GM15510 (cell line): ENCODE measurements around the gene TRPM3.

Experiments used
- POLR2A ChIP-seq: IDR thresholded peaks from 3 replicates; pipeline ENCODE4 v1.6.1; 2011; ENCODE audit warnings: borderline replicate concordance; ENCODE audit not compliant: insufficient read length; ENCODE audit errors: extremely low read depth

TRPM3 gene

GRCh38 chr9:70672161-70672649, 449.2 kb downstream of the TRPM3 start:
- TF ChIP-seq POLR2A: no peak

DNA sequence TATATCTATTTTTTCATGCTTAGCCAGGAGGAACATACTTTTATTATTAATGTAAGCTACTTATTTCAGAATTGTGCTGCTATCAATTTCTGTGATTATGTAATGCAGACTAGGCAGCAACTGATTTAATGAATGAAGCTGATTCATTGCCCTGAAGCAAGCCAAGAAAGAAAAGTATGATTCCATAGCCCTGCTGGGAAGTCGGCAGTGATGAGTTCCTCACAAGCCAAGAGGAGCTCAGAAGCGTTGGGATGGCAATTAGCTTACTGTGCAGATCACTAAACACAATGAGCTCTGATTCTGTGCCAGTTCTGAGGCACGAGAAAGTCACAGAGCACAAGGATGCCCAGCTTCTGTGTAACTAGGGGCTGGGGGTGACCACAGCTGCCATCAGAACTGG, 452.7 kb downstream of the TRPM3 start:
- TF ChIP-seq POLR2A: no peak

DNA sequence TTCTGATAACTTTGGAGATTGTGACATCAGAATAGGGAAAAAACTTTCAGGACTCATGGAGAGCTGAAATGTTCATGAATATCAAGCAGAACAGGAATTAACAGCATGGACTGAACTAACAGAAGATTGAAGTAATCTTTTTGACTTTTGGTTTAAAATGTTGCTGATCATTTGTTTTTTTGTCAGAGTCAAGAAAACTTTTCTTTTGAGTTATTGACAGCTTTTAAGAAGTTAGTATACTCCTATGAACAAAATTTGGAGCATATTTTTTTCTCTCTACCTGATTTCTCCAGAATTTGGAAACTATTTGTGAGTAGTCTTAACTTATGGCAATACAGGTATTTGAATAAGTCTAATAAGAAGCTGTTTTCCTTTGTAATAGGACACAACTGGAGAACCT, 462.7 kb downstream of the TRPM3 start:
- TF ChIP-seq POLR2A: no peak

DNA sequence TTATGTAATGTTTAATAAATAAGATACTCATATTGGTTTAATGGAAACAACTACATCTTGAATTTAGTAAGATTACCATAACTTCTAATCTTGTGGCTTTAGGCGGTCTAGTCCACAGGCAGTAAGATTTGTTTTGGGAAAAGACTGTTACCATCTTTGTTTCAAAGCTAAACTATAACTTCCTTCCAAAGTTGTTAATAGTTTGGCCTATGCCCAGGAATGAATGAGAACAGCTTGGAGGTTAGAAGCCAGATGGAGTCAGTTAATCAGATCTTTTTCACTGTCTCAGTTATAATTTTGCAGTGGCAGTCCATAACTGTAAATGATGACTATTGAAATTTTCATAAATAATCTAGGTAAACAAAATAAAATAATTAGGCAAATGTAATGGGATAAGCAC, 465.1 kb downstream of the TRPM3 start:
- TF ChIP-seq POLR2A: no peak

- no peak for TF ChIP-seq POLR2A
Observed at GRCh38 chr9:70654144-70654543, 467.3 kb downstream of the TRPM3 start.

DNA sequence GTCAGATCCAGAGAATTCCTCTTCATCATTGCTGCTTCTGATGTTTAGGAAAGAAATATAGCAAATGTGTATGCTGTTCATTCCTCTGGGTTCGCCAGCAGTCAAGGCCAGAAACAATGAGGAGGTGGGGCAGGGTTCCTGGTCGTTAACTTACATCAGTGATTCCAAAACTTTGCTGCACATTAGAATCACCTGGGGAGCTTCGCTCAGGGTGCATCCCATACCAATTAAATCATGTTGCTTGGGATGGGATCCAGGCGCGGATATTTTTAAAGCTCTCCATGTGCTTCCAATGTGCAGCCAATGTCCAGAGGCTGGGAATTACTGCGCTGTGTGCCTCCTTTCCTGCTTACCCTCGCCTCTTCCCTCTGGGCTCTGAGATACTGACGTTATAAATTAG, 479.1 kb downstream of the TRPM3 start:
- no peak for TF ChIP-seq POLR2A

GRCh38 chr9:70641631-70642030, 479.8 kb downstream of the TRPM3 start:
- no peak for TF ChIP-seq POLR2A

- no peak for TF ChIP-seq POLR2A
Observed at GRCh38 chr9:70641031-70641430, 480.4 kb downstream of the TRPM3 start.

DNA sequence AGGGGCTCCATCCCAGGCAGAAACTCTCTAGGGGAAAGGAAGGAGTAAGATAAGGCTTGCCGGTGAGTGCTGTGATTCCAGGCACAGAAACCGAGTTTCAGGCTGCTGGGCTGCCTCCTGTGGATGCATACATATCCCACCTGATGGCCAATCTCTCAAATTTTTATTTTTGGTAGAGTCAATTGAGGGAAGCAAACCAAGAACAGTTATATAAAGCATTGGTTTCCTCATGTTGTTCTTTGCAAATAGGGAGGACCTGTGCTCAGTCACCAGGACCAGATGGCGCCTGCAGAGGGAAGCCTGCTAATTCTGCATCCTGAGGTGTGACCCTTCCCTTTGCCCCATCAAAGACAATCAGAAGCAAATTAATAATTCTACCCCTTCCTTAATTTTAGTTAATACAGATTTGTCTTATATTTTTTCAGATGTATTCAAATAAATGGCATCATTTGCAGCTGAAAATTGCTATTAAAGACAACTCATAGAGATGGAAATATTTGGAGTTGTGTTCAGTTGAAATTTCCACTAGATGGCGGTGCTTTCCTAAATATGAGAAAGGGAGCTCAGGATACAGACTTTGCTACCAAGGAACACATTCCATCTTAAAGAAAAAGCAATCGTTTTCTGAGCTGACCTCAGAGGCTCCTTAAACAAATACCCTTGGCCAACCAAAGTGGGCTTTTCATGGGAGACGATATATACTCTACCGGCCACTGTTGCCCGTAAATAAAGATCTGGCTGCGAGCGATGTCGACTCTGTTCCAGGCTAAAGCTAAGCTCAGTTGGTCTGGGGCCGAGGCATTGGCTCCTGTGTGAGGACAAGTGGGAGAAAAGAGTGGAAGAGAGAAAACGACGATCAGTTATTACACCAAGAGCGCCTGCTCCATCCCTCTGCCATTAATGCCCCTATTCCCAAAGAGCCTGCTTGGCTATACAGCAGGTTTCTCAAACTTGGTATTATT, 481.3 kb downstream of the TRPM3 start:
- TF ChIP-seq POLR2A: no peak

DNA sequence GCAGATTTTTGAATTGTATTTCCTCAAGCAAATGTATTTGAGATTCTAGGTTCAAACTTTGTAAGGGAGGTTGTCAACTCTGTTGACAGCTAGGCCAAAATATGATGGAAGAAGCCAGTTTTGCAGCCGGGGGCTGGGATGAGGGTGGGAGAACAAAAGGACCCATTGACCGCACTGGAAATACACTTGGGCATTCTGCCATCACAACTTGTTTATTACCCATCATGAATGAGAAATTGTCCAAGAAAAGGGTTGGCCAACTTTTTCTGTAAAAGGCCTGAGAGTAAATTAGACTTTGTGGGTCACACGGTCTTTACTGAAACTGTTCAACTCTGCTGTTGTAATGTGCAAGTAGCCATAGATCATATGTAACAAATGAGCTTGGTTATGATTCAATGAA, 485.6 kb downstream of the TRPM3 start:
- TF ChIP-seq POLR2A: no peak

DNA sequence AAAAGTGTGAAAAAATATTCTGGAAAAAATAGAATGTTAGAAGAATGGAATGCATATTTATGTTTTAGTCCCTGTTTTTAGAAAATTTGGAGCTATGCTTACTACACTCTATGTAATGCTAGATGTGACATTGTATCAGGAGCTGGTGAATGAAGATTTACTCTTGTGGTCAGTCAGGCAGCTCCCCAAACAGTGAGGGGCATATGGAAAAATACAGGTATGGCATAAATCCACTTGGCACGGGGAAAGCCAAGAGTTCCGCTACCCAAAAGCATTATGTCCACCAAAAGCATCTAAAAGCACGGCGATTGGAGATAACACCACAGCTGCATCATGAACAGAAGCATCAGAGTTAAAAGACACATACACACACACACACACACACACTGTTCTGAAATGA, 486.7 kb downstream of the TRPM3 start:
- TF ChIP-seq POLR2A: no peak

- TF ChIP-seq POLR2A: no peak
Observed at GRCh38 chr9:70630971-70631370, 490.4 kb downstream of the TRPM3 start.

GRCh38 chr9:70625078-70625477, 496.3 kb downstream of the TRPM3 start:
- TF ChIP-seq POLR2A: no peak

DNA sequence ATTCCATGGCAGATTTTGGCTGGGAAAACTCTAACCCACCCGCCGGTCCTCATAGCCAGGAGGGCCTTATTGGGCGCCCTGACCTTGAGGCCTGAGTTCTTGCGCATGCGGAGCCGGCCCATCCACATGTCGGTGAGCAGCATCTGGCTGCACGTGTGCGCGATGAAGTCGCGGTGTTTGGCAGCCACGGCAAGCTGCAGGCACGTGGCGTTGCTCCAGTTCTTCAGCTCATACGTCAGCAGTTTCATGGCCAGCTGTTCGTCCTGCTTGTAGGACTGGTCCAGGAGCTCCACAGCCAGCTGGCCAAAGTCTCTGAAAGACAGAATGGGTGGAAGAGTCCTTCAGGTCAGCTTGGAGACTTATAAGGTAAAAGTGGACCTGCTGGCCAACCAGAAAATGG, 502.6 kb downstream of the TRPM3 start:
- TF ChIP-seq POLR2A: no peak

DNA sequence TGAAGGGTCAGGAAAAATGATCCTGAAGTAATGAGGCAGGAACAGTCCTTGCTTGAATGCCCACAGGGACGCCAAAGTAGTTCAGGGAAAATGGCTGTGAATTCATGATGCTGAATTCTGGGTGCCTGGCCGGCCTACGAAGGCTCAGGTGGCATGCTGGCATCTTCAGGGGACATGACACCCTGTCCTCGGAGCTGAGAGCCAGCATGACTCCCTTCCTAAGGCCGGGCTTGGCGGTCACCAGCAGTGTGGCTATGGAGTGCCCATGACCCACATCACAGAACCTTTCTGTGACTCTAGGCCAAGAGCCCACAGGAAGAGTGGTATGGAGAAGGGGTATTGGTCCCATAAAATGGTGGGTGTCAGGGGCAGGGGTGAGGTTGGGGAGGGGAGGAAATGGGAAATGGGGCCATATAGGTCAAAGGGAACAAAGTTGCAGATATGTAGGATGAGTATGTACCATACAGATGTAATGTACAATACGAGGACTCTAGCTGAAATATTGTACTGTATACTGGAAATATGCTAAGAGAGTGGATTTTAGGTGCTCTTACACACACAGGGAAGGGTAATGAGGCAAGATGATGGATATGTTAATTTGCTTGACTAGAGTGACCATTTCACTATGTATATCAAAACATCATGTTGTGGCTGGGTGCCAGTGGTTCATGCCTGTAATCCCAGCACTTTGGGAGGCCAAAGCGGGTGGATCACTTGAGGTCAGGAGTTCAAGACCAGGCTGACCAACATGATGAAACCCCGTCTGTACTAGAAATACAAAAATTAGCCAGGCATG, 504.2 kb downstream of the TRPM3 start:
- TF ChIP-seq POLR2A: no peak
